Lung (tissue), 12 donors: ENCODE data around the gene EXOC3L4. TPM values are rescaled to one million over a fixed set of nuclear protein-coding genes. Genes with fewer than 3 reads are reported as not detected.
A peak's percentile ranks its signal among the peaks of the same experiment; 100 is the strongest.

ENCODE experiments used
- ATAC-seq: fragments of 200-7000 bp; cut with Tn5 transposase; one replicate; pipeline ENCODE4 v1.9.1; 2020; ENCODE audit warnings: moderate number of reproducible peaks; ENCODE audit not compliant: insufficient read depth, low FRiP score
- DNase-seq, 3 donors: peaks; one replicate each; pipeline ENCODE4 v3.0.0-alpha.2; 2013 to 2017
- H3K27ac ChIP-seq, 2 donors: one replicate each; pipeline ENCODE4 v1.5.1; 2013; ENCODE audit warnings: mild to moderate bottlenecking in 2 of 2, moderate library complexity in 2 of 2, control low read depth in 1 of 2, inconsistent platforms in 1 of 2, low read depth in 1 of 2, low read length in 1 of 2
- H3K27me3 ChIP-seq, 3 donors: one replicate each; pipeline ENCODE4 v1.5.1; 2013; ENCODE audit warnings: low read length in 2 of 3; ENCODE audit not compliant: control insufficient read depth in 3 of 3, insufficient read depth in 3 of 3
- H3K36me3 ChIP-seq, 4 donors: one replicate each; pipeline ENCODE4 v1.5.1; 2013; ENCODE audit warnings: low read length in 4 of 4, mild to moderate bottlenecking in 1 of 4, moderate library complexity in 1 of 4; ENCODE audit not compliant: control insufficient read depth in 4 of 4, insufficient read depth in 4 of 4
- H3K4me1 ChIP-seq, 5 donors: one replicate each; pipeline ENCODE4 v1.5.1; 2013; ENCODE audit warnings: low read length in 5 of 5, mild to moderate bottlenecking in 2 of 5, moderate library complexity in 1 of 5; ENCODE audit not compliant: control insufficient read depth in 5 of 5, insufficient read depth in 5 of 5
- H3K4me3 ChIP-seq: one replicate; pipeline ENCODE4 v1.5.1; 2013; ENCODE audit warnings: mild to moderate bottlenecking, control low read depth, moderate library complexity
- H3K9ac ChIP-seq, 2 donors: one replicate each; pipeline ENCODE4 v1.5.1; 2013; ENCODE audit warnings: low read length in 2 of 2, control low read depth in 1 of 2; ENCODE audit not compliant: insufficient read depth in 1 of 2
- H3K9me3 ChIP-seq, 4 donors: one replicate each; pipeline ENCODE4 v1.5.1; 2013; ENCODE audit warnings: low read length in 3 of 4, mild to moderate bottlenecking in 1 of 4, moderate library complexity in 1 of 4; ENCODE audit not compliant: control insufficient read depth in 4 of 4, insufficient read depth in 3 of 4
- CTCF ChIP-seq: IDR thresholded peaks from 2 replicates; pipeline ENCODE4 v1.5.1; 2012; ENCODE audit warnings: mild to moderate bottlenecking; ENCODE audit errors: control extremely low read depth, extremely low read depth
- WGBS, 2 donors: extraction: QIAGEN DNeasy Blood & Tissue Kit; methylation state at CpG; one replicate each; pipeline ENCODE4 v1.1.7; 2013; 5-methylcytosine and 5-hydroxymethylcytosine counted together
- polyA plus RNA-seq, 2 donors: library from polyadenylated mRNA; stranded (reverse); fragments of 200-250 nt; gene quantifications; one replicate each; pipeline ENCODE4 v1.2.1, GENCODE V29; 2013
- total RNA-seq, 2 donors: library from RNA; depleted of rRNA in 1 of 2; stranded (reverse); fragments of >200 nt in 1 of 2; gene quantifications; one replicate each; pipeline ENCODE4 v1.2.1, GENCODE V29; 2014 to 2021
- donor health status: control.
- donor health status: control.
- donor health status: Bipolar disorder and iron deficiency.
- donor health status: healthy.
- donor health status: DM: yes; HTN: yes; CAD: no.

Gene EXOC3L4
- total and polyA plus RNA-seq, 4 donors, result 3.0 to 4.6 (median 3.8) TPM

GRCh38 chr14:103052407-103052806, 42.1 kb upstream of the EXOC3L4 start:
- Histone ChIP-seq H3K9ac (no peak overlapping the region), H3K27me3 (no peaks in the 10 kb centered on the region), H3K9me3 (no peaks in the 10 kb centered on the region), H3K4me3 (no peak overlapping the region), H3K27ac (no peak overlapping the region), H3K4me1 (peaks cover 3 to 11% (median 6%) of the 10 kb centered on the region in 5 donors), H3K36me3 (no peaks in the 10 kb centered on the region)
- TF ChIP-seq CTCF, result no peak
- 48 to 69% methylated on average over 10 of the region's 10 CpGs for WGBS, 2 donors
- DNase-seq, result no peak
- ATAC-seq, result no peak

- H3K4me1 ChIP-seq, result peaks cover 0 to 29% (median 11%) of the 10 kb centered on the region in 5 donors
- WGBS, 2 donors, result 60 to 74% methylated on average over 8 of the region's 8 CpGs
- H3K36me3 ChIP-seq, result no peaks in the 10 kb centered on the region
- peaks cover 0 to 1% (median 0%) of the 10 kb centered on the region in 4 donors for H3K9me3 ChIP-seq
- peak overlapping the region; percentile 38 for H3K4me3 ChIP-seq
- peak overlapping the region; percentile 52 to 63 for H3K27ac ChIP-seq
- no peaks in the 10 kb centered on the region for H3K27me3 ChIP-seq
- peak overlapping the region; percentile 12 to 64 for H3K9ac ChIP-seq
- ATAC-seq, result no peak
- TF ChIP-seq CTCF, result no peak
- peak in 2 of 3 donors; percentile 20 to 26 for DNase-seq
These were observed 38.8 kb upstream of the EXOC3L4 start for GRCh38 chr14:103055695-103056094.

GRCh38 chr14:103056322-103057027, 38.0 kb upstream of the EXOC3L4 start:
- peaks cover 0 to 1% (median 0%) of the 10 kb centered on the region in 4 donors for H3K9me3 ChIP-seq
- DNase-seq, result peak; percentile 86 to 89 (median 87)
- no peaks in the 10 kb centered on the region for H3K27me3 ChIP-seq
- peak overlapping the region; percentile 12 to 64 for H3K9ac ChIP-seq
- ATAC-seq, result peak; percentile 29
- WGBS, 2 donors, result 2% methylated on average over 41 to 50 of the region's 50 CpGs
- peaks cover 0 to 29% (median 11%) of the 10 kb centered on the region in 5 donors for H3K4me1 ChIP-seq
- no peak for TF ChIP-seq CTCF
- no peaks in the 10 kb centered on the region for H3K36me3 ChIP-seq
- peak overlapping the region; percentile 99 for H3K4me3 ChIP-seq
- peak overlapping the region; percentile 96 to 99 for H3K27ac ChIP-seq

GRCh38 chr14:103057028-103057371, 37.5 kb upstream of the EXOC3L4 start:
- DNase-seq (peak; percentile 19 to 26 (median 20)), ATAC-seq (no peak)
- Histone ChIP-seq H3K27me3 (no peaks in the 10 kb centered on the region), H3K9ac (no peak overlapping the region), H3K4me3 (peak overlapping the region; percentile 99), H3K9me3 (peaks cover 0 to 1% (median 0%) of the 10 kb centered on the region in 4 donors), H3K36me3 (no peaks in the 10 kb centered on the region), H3K27ac (peak overlapping the region; percentile 96 to 99), H3K4me1 (peaks cover 0 to 29% (median 11%) of the 10 kb centered on the region in 5 donors)
- TF ChIP-seq CTCF, result no peak
- 0 to 1% methylated on average over 25 to 53 of the region's 53 CpGs for WGBS, 2 donors
